ENCODE results near the gene COBLL1.

DNA sequence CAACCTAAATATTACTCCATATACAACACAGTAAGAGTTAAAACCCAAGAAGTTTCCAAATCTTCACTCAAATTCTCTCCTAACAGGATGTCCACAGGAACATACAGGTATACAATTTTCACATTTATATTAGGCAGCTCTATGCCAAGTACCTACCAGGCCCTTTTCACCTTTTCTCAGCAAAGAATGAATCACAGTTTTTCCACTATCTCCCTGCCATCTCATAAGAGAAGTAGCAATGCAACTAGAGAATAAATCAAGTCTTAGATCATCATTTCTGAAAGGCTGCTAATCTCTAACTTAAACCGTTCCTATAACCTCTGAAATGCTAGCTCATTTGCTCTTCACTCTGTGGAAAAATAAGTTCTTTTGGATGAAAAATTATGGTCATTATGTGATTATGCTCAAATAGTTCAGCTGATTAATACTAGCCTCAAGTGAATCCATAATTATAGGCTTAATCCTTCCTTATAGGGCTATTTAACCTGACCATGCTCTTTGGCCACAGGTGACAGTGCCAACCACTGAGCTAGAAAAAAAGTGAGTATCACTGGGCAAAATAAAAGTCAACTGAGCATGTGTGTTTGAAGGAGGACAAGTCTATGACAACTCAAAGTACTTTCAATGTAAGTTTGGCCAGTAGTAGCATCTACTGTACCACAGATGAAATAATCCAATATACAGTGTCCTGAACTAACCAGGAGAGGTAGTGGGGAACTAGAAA lies 79.7 kb downstream of the COBLL1 start:
- TF ChIP-seq POLR2A (IDR thresholded peaks at IDR 0.05), result no peak
- TF ChIP-seq, protein P1, sequence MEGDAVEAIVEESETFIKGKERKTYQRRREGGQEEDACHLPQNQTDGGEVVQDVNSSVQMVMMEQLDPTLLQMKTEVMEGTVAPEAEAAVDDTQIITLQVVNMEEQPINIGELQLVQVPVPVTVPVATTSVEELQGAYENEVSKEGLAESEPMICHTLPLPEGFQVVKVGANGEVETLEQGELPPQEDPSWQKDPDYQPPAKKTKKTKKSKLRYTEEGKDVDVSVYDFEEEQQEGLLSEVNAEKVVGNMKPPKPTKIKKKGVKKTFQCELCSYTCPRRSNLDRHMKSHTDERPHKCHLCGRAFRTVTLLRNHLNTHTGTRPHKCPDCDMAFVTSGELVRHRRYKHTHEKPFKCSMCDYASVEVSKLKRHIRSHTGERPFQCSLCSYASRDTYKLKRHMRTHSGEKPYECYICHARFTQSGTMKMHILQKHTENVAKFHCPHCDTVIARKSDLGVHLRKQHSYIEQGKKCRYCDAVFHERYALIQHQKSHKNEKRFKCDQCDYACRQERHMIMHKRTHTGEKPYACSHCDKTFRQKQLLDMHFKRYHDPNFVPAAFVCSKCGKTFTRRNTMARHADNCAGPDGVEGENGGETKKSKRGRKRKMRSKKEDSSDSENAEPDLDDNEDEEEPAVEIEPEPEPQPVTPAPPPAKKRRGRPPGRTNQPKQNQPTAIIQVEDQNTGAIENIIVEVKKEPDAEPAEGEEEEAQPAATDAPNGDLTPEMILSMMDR (IDR thresholded peaks at IDR 0.05), result no peak
- TF ChIP-seq EP300 (IDR thresholded peaks at IDR 0.05), result no peak
